H1 (cell line): ENCODE results near the gene RHBG. TPM values are rescaled to one million over a fixed set of nuclear protein-coding genes. Genes with fewer than 3 reads are reported as not detected.

ENCODE experiments used
- CTCF ChIA-PET: fragments of 300-600 bp; sonication (Branson Sonifier 250); formaldehyde crosslinking; loops from one replicate; lab custom pipeline; 2021; ENCODE audit not compliant: partially characterized antibody; lab: Charles Lee
- POLR2A ChIA-PET: fragments of 300-600 bp; sonication (Branson Sonifier 250); formaldehyde crosslinking; loops from one replicate; lab custom pipeline; 2021; ENCODE audit warnings: inconsistent platforms; ENCODE audit not compliant: partially characterized antibody; lab: Charles Lee
- DNase-seq, 2 experiments: peaks; one replicate each; pipeline versions ENCODE4 v3.0.0 to v3.0.0-alpha.2; 2010 to 2022; ENCODE audit warnings: low spot score in 2 of 2, low read depth in 1 of 2, mixed read lengths in 1 of 2
- FAIRE-seq: peaks from 2 replicates; lab custom pipeline; 2011; peaks lifted over from hg19 to GRCh38; lab: Jason Lieb, UNC
- H2AFZ ChIP-seq: 2 replicates; pipeline ENCODE4 v1.8.1; 2012; ENCODE audit warnings: low read length, inconsistent platforms
- H2AK5ac ChIP-seq: 2 replicates; pipeline ENCODE4 v1.6.1; 2013; ENCODE audit warnings: low read depth, low read length
- H2BK120ac ChIP-seq: replicated peaks from 2 replicates; pipeline ENCODE3; 2013; ENCODE audit warnings: low read depth, low read length, inconsistent platforms
- H2BK12ac ChIP-seq: 2 replicates; pipeline ENCODE4 v1.6.1; 2013; ENCODE audit warnings: low read depth, low read length
- H2BK15ac ChIP-seq: 2 replicates; pipeline ENCODE4 v1.6.1; 2013; ENCODE audit warnings: low read length
- H2BK20ac ChIP-seq: 2 replicates; pipeline ENCODE4 v1.6.1; 2013; ENCODE audit warnings: low read length
- H2BK5ac ChIP-seq: 2 replicates; pipeline ENCODE4 v1.6.1; 2013; ENCODE audit warnings: low read depth, low read length
- H3K14ac ChIP-seq: 2 replicates; pipeline ENCODE4 v1.6.1; 2013; ENCODE audit warnings: inconsistent platforms; ENCODE audit not compliant: insufficient read length
- H3K18ac ChIP-seq: 2 replicates; pipeline ENCODE4 v1.6.1; 2013; ENCODE audit warnings: low read length; ENCODE audit errors: extremely low read depth
- H3K23ac ChIP-seq: 2 replicates; pipeline ENCODE4 v1.6.1; 2013; ENCODE audit warnings: inconsistent platforms; ENCODE audit not compliant: insufficient read length
- H3K23me2 ChIP-seq: 2 replicates; pipeline ENCODE4 v1.6.1; 2013; ENCODE audit warnings: low read depth, low read length
- H3K27ac ChIP-seq: 2 replicates; pipeline ENCODE4 v1.6.1; 2011; ENCODE audit warnings: low read depth, low read length, inconsistent platforms
- H3K27me3 ChIP-seq, 4 experiments: replicated peaks in 1 of 4; 1 replicate in 1 of 4; 2 replicates in 3 of 4; pipeline versions ENCODE4 v1.6.1 to v1.8.1; 2011 to 2013; ENCODE audit warnings: low read length in 3 of 4, mild to moderate bottlenecking in 3 of 4, inconsistent platforms in 2 of 4, mixed read lengths in 2 of 4, moderate library complexity in 1 of 4; ENCODE audit not compliant: control insufficient read depth in 3 of 4, insufficient read depth in 3 of 4; ENCODE audit errors: extremely low read depth in 1 of 4
- H3K36me3 ChIP-seq, 4 experiments: 2 replicates each; pipeline versions ENCODE4 v1.6.1 to v1.8.1; 2011 to 2013; ENCODE audit warnings: mild to moderate bottlenecking in 4 of 4, low read length in 3 of 4, moderate library complexity in 2 of 4, control low read depth in 1 of 4, inconsistent platforms in 1 of 4; ENCODE audit not compliant: insufficient read depth in 4 of 4, control insufficient read depth in 2 of 4
- H3K4ac ChIP-seq: replicated peaks from 2 replicates; pipeline ENCODE3; 2013; ENCODE audit warnings: low read length, low read depth, mixed read lengths, inconsistent platforms; ENCODE audit not compliant: insufficient read length
- H3K4me1 ChIP-seq, 4 experiments: replicated peaks in 1 of 4; 1 replicate in 1 of 4; 2 replicates in 3 of 4; pipeline versions ENCODE4 v1.6.1 to v1.8.1; 2011 to 2013; ENCODE audit warnings: low read length in 3 of 4, inconsistent platforms in 2 of 4, mixed read lengths in 1 of 4; ENCODE audit not compliant: insufficient read depth in 4 of 4, control insufficient read depth in 3 of 4
- H3K4me2 ChIP-seq, 2 experiments: 2 replicates each; pipeline versions ENCODE4 v1.6.1 to v1.8.1; 2011 to 2013; ENCODE audit warnings: low read depth in 2 of 2, low read length in 2 of 2, control low read depth in 1 of 2, inconsistent platforms in 1 of 2, mild to moderate bottlenecking in 1 of 2; ENCODE audit not compliant: insufficient read depth in 1 of 2
- H3K4me3 ChIP-seq, 4 experiments: fragments of 200-600, 300-600 bp in 1 of 4; sonication (generic), shearing (Covaris generic), sonication (Bioruptor Twin) in 1 of 4; 2 replicates each; pipeline versions ENCODE4 v1.5.1 to v1.8.1; 2011 to 2016; ENCODE audit warnings: low read length in 4 of 4, low read depth in 3 of 4, control low read depth in 2 of 4, inconsistent platforms in 2 of 4, mild to moderate bottlenecking in 2 of 4, mixed read lengths in 1 of 4, moderate library complexity in 1 of 4; ENCODE audit not compliant: insufficient read depth in 2 of 4; ENCODE audit errors: extremely low read depth in 1 of 4
- H3K56ac ChIP-seq: replicated peaks from 2 replicates; pipeline ENCODE3; 2013; ENCODE audit warnings: low read depth, mild to moderate bottlenecking, mixed read lengths, low read length, inconsistent platforms; ENCODE audit not compliant: insufficient read length
- H3K79me1 ChIP-seq: 2 replicates; pipeline ENCODE4 v1.6.1; 2013; ENCODE audit warnings: low read depth, low read length, control low read depth
- H3K79me2 ChIP-seq, 2 experiments: 2 replicates each; pipeline versions ENCODE4 v1.6.1 to v1.8.1; 2012 to 2013; ENCODE audit warnings: low read length in 2 of 2, mild to moderate bottlenecking in 2 of 2, inconsistent platforms in 1 of 2; ENCODE audit not compliant: insufficient read depth in 2 of 2, control insufficient read depth in 1 of 2
- H3K9ac ChIP-seq, 4 experiments: replicated peaks in 1 of 4; 1 replicate in 1 of 4; 2 replicates in 3 of 4; pipeline versions ENCODE4 v1.6.1 to v1.8.1; 2011 to 2013; ENCODE audit warnings: low read depth in 3 of 4, low read length in 3 of 4, control low read depth in 2 of 4, mild to moderate bottlenecking in 2 of 4, moderate library complexity in 2 of 4, inconsistent platforms in 1 of 4; ENCODE audit errors: extremely low read depth in 1 of 4
- H3K9me3 ChIP-seq, 2 experiments: 2 replicates each; pipeline versions ENCODE4 v1.6.1 to v1.8.1; 2012 to 2013; ENCODE audit warnings: mild to moderate bottlenecking in 2 of 2, moderate library complexity in 2 of 2, control low read depth in 1 of 2, inconsistent platforms in 1 of 2, low read depth in 1 of 2, low read length in 1 of 2, mixed read lengths in 1 of 2; ENCODE audit not compliant: insufficient read depth in 2 of 2
- H4K20me1 ChIP-seq, 2 experiments: replicated peaks in 1 of 2; 2 replicates each; pipeline versions ENCODE3 to v1.8.1; 2011 to 2013; ENCODE audit warnings: inconsistent platforms in 2 of 2, low read length in 2 of 2, mild to moderate bottlenecking in 1 of 2; ENCODE audit not compliant: insufficient read depth in 2 of 2, control insufficient read depth in 1 of 2
- H4K5ac ChIP-seq: 2 replicates; pipeline ENCODE4 v1.6.1; 2013; ENCODE audit warnings: low read length, low read depth, mixed read lengths, inconsistent platforms; ENCODE audit not compliant: insufficient read length
- H4K8ac ChIP-seq: 2 replicates; pipeline ENCODE4 v1.8.0; 2013; ENCODE audit warnings: mild to moderate bottlenecking, moderate library complexity, low read length, inconsistent platforms; ENCODE audit not compliant: insufficient read depth; ENCODE audit errors: extremely low read depth
- H4K91ac ChIP-seq: replicated peaks from 2 replicates; pipeline ENCODE3; 2013; ENCODE audit warnings: low read length, mixed read lengths, inconsistent platforms; ENCODE audit not compliant: insufficient read length
- CREB1 ChIP-seq: IDR thresholded peaks from 2 replicates; pipeline ENCODE4 v1.6.1; 2012; ENCODE audit warnings: inconsistent platforms
- NANOG ChIP-seq: IDR thresholded peaks from 2 replicates; pipeline ENCODE4 v1.6.1; 2011; ENCODE audit warnings: low read length, low read depth, mild to moderate bottlenecking, inconsistent platforms; ENCODE audit not compliant: insufficient read depth, poor library complexity, severe bottlenecking
- POU5F1 ChIP-seq: IDR thresholded peaks from 2 replicates; pipeline ENCODE4 v1.6.1; 2011; ENCODE audit warnings: low read depth, mild to moderate bottlenecking, low read length, moderate library complexity
- RFX5 ChIP-seq: IDR thresholded peaks from 2 replicates; pipeline ENCODE4 v1.6.1; 2011; ENCODE audit warnings: low read depth, low read length, improper control_type of control experiment, borderline replicate concordance
- SP1 ChIP-seq: IDR thresholded peaks from 2 replicates; pipeline ENCODE4 v1.6.1; 2011; ENCODE audit warnings: low read depth, low read length
- SUZ12 ChIP-seq: fragments of 200-600 bp; sonication (generic); IDR thresholded peaks from 2 replicates; pipeline ENCODE4 v1.6.1; 2012; ENCODE audit warnings: mild to moderate bottlenecking, inconsistent platforms, low read length, moderate library complexity, mixed read lengths
- WGBS, 2 experiments: shearing (Covaris generic) in 1 of 2; methylation state at CpG; one replicate each; pipeline versions ENCODE4 v1.1.6 to v1.1.7; 2013 to 2015; ENCODE audit warnings: low lambda C conversion rate in 2 of 2, mixed read lengths in 2 of 2, inconsistent platforms in 1 of 2, low coverage in 1 of 2, missing lambda C conversion rate in 1 of 2; ENCODE audit not compliant: insufficient replicate concordance in 2 of 2, insufficient coverage in 1 of 2, insufficient read length in 1 of 2; ENCODE audit errors: extremely low coverage in 1 of 2, missing lambda C conversion rate in 1 of 2; 5-methylcytosine and 5-hydroxymethylcytosine counted together
- polyA plus RNA-seq, 7 experiments: library from polyadenylated mRNA; depleted of rRNA in 3 of 7; stranded (reverse) in 5 of 7; unstranded in 2 of 7; fragments of >200 nt in 5 of 7; fragments of 200-250 nt in 2 of 7; gene quantifications; 1 replicate in 5 of 7; 2 replicates in 1 of 7; 4 replicates in 1 of 7; pipeline versions ENCODE4 v1.2.1 to v1.2.3, GENCODE V29; 2011 to 2013; ENCODE audit warnings: missing spikeins in 2 of 7, mixed read lengths in 2 of 7
- total RNA-seq: library from RNA; stranded (reverse); fragmentation: NEBNext Ultra II Directional; extraction: Animal tissue kit (Norgen Biotek cat#: 25700); gene quantifications from 2 replicates; pipeline ENCODE4 v1.2.1, GENCODE V29; 2021

RHBG gene
- total and polyA plus RNA-seq, 2 of the 8 experiments (the other 6 are each of a cell fraction or from before 2014, with no cell fraction given), result 2.6 to 2.7 TPM

DNA sequence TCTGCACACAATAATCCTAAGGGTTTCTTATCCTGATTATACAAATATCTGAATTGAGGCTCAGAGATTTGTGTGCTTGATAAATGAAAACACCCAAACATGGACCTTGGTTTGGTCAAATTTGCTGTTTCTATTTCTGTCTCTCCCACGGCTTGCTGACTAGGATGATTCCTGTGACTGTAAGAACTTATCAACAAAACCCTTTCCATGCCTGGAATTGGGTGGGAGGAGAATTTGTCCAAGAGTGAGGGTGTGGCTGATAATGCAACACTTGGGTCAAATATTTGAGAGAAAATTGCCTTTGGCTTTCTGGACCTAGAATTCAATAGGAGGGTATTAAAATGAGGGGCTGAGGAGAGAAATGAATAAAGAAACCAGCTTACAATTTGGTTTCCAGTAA lies 48.0 kb downstream of the RHBG start:
- ChIA-PET CTCF (interaction anchor here (1.1 to 16.8 kb wide), 6 partner anchors 15 to 132 kb away, joined by 3 to 517 read pairs (median 48); no protein-coding TSS in a partner anchor), POLR2A (interaction anchor here (1.1 to 2.2 kb wide), 2 partner anchors 13 to 28 kb away, joined by 6 read pairs; no protein-coding TSS in a partner anchor)
- Histone ChIP-seq H2BK15ac (no peak overlapping the region), H3K23me2 (peaks cover 6% of the 10 kb centered on the region), H2BK120ac (no peak overlapping the region), H3K4ac (no peak overlapping the region), H3K4me1 (peaks cover 5 to 21% (median 13%) of the 10 kb centered on the region in 4 experiments), H3K4me2 (no peak overlapping the region), H4K8ac (no peak overlapping the region), H3K23ac (no peak overlapping the region), H2AK5ac (no peak overlapping the region), H3K79me1 (no peaks in the 10 kb centered on the region), H3K56ac (no peak overlapping the region), H4K91ac (no peak overlapping the region), H3K27ac (no peak overlapping the region), H2AFZ (no peak overlapping the region), H2BK12ac (no peak overlapping the region), H3K9ac (no peak overlapping the region), H3K4me3 (no peak overlapping the region), H2BK5ac (no peak overlapping the region), H4K5ac (no peak overlapping the region), H4K20me1 (peaks cover 0 to 5% of the 10 kb centered on the region in 2 experiments), H3K18ac (no peak overlapping the region), H2BK20ac (no peak overlapping the region), H3K14ac (no peak overlapping the region), H3K9me3 (no peaks in the 10 kb centered on the region), H3K27me3 (peaks cover 13 to 30% (median 24%) of the 10 kb centered on the region in 4 experiments), H3K79me2 (no peaks in the 10 kb centered on the region), H3K36me3 (no peaks in the 10 kb centered on the region)
- TF ChIP-seq RFX5 (no peak), CREB1 (no peak), SUZ12 (no peak), NANOG (no peak), SP1 (no peak), POU5F1 (no peak)
- DNase-seq (no peak), FAIRE-seq (no peak)
- 86% methylated on average over 1 of the region's 1 CpG; no CpG with 5 or more reads in 1 of the 2 experiments for WGBS, 2 experiments
